K562 (cell line): ENCODE data around the gene SLAMF6. TPM values are rescaled to one million over a fixed set of nuclear protein-coding genes. Genes with fewer than 3 reads are reported as not detected.

Experiments
- C11orf30 ChIP-seq: fragments of 450-650 bp; IDR thresholded peaks from 2 replicates; pipeline ENCODE4 v1.6.1; 2016; ENCODE audit warnings: low read depth, mild to moderate bottlenecking
- CCAR2 ChIP-seq: fragments of 200-400 bp; formaldehyde crosslinking; IDR thresholded peaks from 2 replicates; pipeline ENCODE4 v1.6.1; 2017; ENCODE audit warnings: mild to moderate bottlenecking, low read depth, low read length
- FOXK1 ChIP-seq: sonication (generic); formaldehyde crosslinking; IDR thresholded peaks from 2 replicates; pipeline ENCODE4 v1.8.0; 2022; ENCODE audit warnings: missing genetic modification reagents, mild to moderate bottlenecking, borderline replicate concordance
- GTF2A2 ChIP-seq: IDR thresholded peaks from 2 replicates; pipeline ENCODE4 v1.6.1; 2016; ENCODE audit warnings: mild to moderate bottlenecking, missing genetic modification characterization, missing compliant biosample characterization
- HNRNPLL ChIP-seq: fragments of 200-400 bp; formaldehyde crosslinking; IDR thresholded peaks from 2 replicates; pipeline ENCODE4 v1.6.1; 2017; ENCODE audit warnings: low read length, low read depth, mild to moderate bottlenecking; ENCODE audit not compliant: poor library complexity, severe bottlenecking
- KLF6 ChIP-seq: fragments of 250-450 bp; sonication (Bioruptor Pico); IDR thresholded peaks from 2 replicates; pipeline ENCODE4 v1.4.0; 2020; ENCODE audit warnings: mild to moderate bottlenecking, moderate library complexity, borderline replicate concordance
- MCM2 ChIP-seq: fragments of 450-650 bp; IDR thresholded peaks from 2 replicates; pipeline ENCODE4 v1.6.1; 2017; ENCODE audit warnings: low read depth, mild to moderate bottlenecking
- MIER1 ChIP-seq: fragments of 450-650 bp; IDR thresholded peaks from 2 replicates; pipeline ENCODE4 v1.6.1; 2016; ENCODE audit warnings: antibody characterized with exemption, mild to moderate bottlenecking, low read depth
- MTA2 ChIP-seq: fragments of 450-650 bp; IDR thresholded peaks from 2 replicates; pipeline ENCODE4 v1.6.1; 2016; ENCODE audit warnings: low read depth
- NR2C1 ChIP-seq, 2 experiments: fragments of 450-650 bp; IDR thresholded peaks; 2 replicates each; pipeline ENCODE4 v1.6.1; 2017; ENCODE audit warnings: mild to moderate bottlenecking in 2 of 2, antibody characterized with exemption in 1 of 2, inconsistent platforms in 1 of 2, missing compliant biosample characterization in 1 of 2, missing genetic modification characterization in 1 of 2
- RAD21 ChIP-seq, 2 experiments: fragments of 250-450 bp in 1 of 2; fragments of 450-650 bp in 1 of 2; sonication (Bioruptor Pico) in 1 of 2; formaldehyde crosslinking in 1 of 2; IDR thresholded peaks in 1 of 2; conservative IDR thresholded peaks in 1 of 2; 2 replicates each; pipeline versions ENCODE4 v1.4.0 to v1.8.0; 2020 to 2022; ENCODE audit warnings: mild to moderate bottlenecking in 2 of 2, moderate library complexity in 1 of 2
- RB1 ChIP-seq: fragments of 450-650 bp; IDR thresholded peaks from 2 replicates; pipeline ENCODE4 v1.6.1; 2017; ENCODE audit warnings: low read depth, mild to moderate bottlenecking
- SMC3 ChIP-seq: conservative IDR thresholded peaks from 2 replicates; pipeline ENCODE4 v1.6.1; 2011; ENCODE audit warnings: low read depth, low read length, improper control_type of control experiment; ENCODE audit not compliant: insufficient read depth
- ZEB2 ChIP-seq: fragments of 450-650 bp; IDR thresholded peaks from 2 replicates; pipeline ENCODE4 v1.6.1; 2016
- ZNF253 ChIP-seq: fragments of 250-450 bp; sonication (Bioruptor Pico); conservative IDR thresholded peaks from 2 replicates; pipeline ENCODE4 v1.6.1; 2021; ENCODE audit warnings: mild to moderate bottlenecking
- ZNF507 ChIP-seq: conservative IDR thresholded peaks from 2 replicates; pipeline ENCODE4 v1.6.1; 2017; ENCODE audit warnings: missing genetic modification characterization, missing compliant biosample characterization
- polyA plus RNA-seq, 8 experiments: library from polyadenylated mRNA; depleted of rRNA in 4 of 8; stranded (reverse) in 5 of 8; unstranded in 3 of 8; fragments of >200 nt; fragmentation: Nextera tagmentation in 2 of 8; fragmentation: Illumina TruSeq in 1 of 8; extraction: Ambion mirVana in 2 of 8; extraction: Trizol in 1 of 8; gene quantifications; 2 replicates each; pipeline versions ENCODE4 v1.2.1 to v1.2.3, GENCODE V29; 2011 to 2014; ENCODE audit warnings: inconsistent platforms in 1 of 8, missing spikeins in 1 of 8
- total RNA-seq, 7 experiments: library from RNA; depleted of rRNA in 6 of 7; stranded (reverse); fragments of >200 nt in 6 of 7; fragmentation: Illumina TruSeq in 2 of 7; extraction: Trizol in 2 of 7; gene quantifications; 2 replicates each; pipeline versions ENCODE4 v1.2.1 to v1.2.3, GENCODE V29; 2011 to 2021; ENCODE audit warnings: low replicate concordance in 1 of 7
- TF ChIP-seq, protein P1 (sequence below), 2 experiments: IDR thresholded peaks in 1 of 2; conservative IDR thresholded peaks in 1 of 2; 2 replicates each; pipeline ENCODE4 v1.6.1; 2016; ENCODE audit warnings: low read depth in 2 of 2, mild to moderate bottlenecking in 1 of 2, missing compliant biosample characterization in 1 of 2, missing genetic modification characterization in 1 of 2, moderate library complexity in 1 of 2
- TF ChIP-seq, protein P2 (sequence below): fragments of 250-450 bp; sonication (Bioruptor Pico); IDR thresholded peaks from 2 replicates; pipeline ENCODE4 v1.5.0; 2021; ENCODE audit warnings: mild to moderate bottlenecking, borderline replicate concordance
- TF ChIP-seq, protein P3 (sequence below), 2 experiments: fragments of 450-650 bp in 1 of 2; sonication (generic) in 1 of 2; formaldehyde crosslinking in 1 of 2; IDR thresholded peaks in 1 of 2; conservative IDR thresholded peaks in 1 of 2; 2 replicates each; pipeline versions ENCODE4 v1.6.1 to v1.8.1; 2016 to 2023; ENCODE audit warnings: mild to moderate bottlenecking in 2 of 2, moderate library complexity in 2 of 2, inconsistent platforms in 1 of 2, missing genetic modification reagents in 1 of 2

The SLAMF6 gene
- total and polyA plus RNA-seq, 9 of the 15 experiments (the other 6 are each of a cell fraction or from before 2014, with no cell fraction given): 0.56 to 4.8 (median 1.1) TPM

DNA sequence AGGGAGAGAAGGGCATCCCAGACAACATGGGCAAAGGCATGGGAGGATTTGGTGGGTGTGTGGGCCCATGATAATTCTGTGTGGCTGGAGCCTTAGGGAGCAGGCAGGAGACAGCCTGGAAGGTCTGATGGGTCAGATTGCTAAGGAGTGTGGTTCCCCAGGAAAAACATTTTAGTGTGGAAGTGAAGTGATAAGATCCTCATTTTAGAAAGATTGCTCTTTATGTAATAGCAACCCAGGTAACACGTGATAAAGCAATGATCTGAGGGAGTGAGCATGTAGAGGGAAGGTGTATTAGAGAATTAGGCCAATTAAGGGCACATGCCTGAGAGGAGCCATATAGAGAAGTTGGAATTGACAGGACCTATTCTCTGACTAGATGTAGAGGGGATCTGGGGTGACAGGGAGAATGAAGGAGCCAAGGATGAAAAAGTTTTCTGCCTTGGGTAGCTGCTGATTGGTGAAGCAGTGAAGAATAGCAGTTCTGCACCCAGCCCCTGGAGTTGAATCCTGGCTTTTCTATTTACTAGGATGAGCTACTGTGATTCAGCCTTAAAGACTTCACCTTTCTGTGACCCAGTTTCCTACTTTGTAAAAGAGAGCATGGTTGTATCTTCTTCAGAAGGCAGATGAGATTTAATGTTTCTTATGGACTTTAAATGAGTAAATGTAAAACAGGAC is 18.7 kb upstream of the SLAMF6 start (continued):
- no peak for TF ChIP-seq C11orf30
- peak; percentile 58; the same call in 1 of the 2 replicates for TF ChIP-seq KLF6 (CRISPR knock-in tag)
- TF ChIP-seq RB1: no peak
- TF ChIP-seq GTF2A2: peak; percentile 65; the same call in 1 of the 2 replicates
- no peak for TF ChIP-seq ZNF507 (tag)
- no peak for TF ChIP-seq SMC3
- TF ChIP-seq, protein P1, sequence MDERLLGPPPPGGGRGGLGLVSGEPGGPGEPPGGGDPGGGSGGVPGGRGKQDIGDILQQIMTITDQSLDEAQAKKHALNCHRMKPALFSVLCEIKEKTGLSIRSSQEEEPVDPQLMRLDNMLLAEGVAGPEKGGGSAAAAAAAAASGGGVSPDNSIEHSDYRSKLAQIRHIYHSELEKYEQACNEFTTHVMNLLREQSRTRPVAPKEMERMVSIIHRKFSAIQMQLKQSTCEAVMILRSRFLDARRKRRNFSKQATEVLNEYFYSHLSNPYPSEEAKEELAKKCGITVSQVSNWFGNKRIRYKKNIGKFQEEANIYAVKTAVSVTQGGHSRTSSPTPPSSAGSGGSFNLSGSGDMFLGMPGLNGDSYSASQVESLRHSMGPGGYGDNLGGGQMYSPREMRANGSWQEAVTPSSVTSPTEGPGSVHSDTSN (CRISPR knock-in tag; IDR thresholded peaks at IDR 0.05; ENCODE audit: low read depth): no peak
- TF ChIP-seq, protein P1 (tag; conservative IDR thresholded peaks at IDR 0.05; ENCODE audit: low read depth): no peak
- TF ChIP-seq MCM2: no peak
- no peak for TF ChIP-seq FOXK1 (CRISPR knock-in tag)
- no peak for TF ChIP-seq NR2C1 (IDR thresholded peaks at IDR 0.05)
- TF ChIP-seq NR2C1 (tag; IDR thresholded peaks at IDR 0.05): no peak
- no peak for TF ChIP-seq CCAR2
- TF ChIP-seq, protein P2, sequence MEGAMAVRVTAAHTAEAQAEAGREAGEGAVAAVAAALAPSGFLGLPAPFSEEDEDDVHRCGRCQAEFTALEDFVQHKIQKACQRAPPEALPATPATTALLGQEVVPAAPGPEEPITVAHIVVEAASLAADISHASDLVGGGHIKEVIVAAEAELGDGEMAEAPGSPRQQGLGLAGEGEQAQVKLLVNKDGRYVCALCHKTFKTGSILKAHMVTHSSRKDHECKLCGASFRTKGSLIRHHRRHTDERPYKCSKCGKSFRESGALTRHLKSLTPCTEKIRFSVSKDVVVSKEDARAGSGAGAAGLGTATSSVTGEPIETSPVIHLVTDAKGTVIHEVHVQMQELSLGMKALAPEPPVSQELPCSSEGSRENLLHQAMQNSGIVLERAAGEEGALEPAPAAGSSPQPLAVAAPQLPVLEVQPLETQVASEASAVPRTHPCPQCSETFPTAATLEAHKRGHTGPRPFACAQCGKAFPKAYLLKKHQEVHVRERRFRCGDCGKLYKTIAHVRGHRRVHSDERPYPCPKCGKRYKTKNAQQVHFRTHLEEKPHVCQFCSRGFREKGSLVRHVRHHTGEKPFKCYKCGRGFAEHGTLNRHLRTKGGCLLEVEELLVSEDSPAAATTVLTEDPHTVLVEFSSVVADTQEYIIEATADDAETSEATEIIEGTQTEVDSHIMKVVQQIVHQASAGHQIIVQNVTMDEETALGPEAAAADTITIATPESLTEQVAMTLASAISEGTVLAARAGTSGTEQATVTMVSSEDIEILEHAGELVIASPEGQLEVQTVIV (CRISPR knock-in tag): no peak
- TF ChIP-seq HNRNPLL: no peak
- no peak for TF ChIP-seq RAD21 (CRISPR knock-in tag; conservative IDR thresholded peaks at IDR 0.05 in 1 of 2, IDR thresholded peaks at IDR 0.05 in 1 of 2)
- no peak for TF ChIP-seq MIER1
- no peak for TF ChIP-seq ZNF253
- no peak for TF ChIP-seq ZEB2
- no peak for TF ChIP-seq MTA2
- TF ChIP-seq, protein P3, sequence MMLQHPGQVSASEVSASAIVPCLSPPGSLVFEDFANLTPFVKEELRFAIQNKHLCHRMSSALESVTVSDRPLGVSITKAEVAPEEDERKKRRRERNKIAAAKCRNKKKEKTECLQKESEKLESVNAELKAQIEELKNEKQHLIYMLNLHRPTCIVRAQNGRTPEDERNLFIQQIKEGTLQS (IDR thresholded peaks at IDR 0.05): no peak
- TF ChIP-seq, protein P3 (CRISPR knock-in tag; conservative IDR thresholded peaks at IDR 0.05): no peak
